Left ventricle myocardium inferior (tissue), 1 donor: ENCODE results near the gene CDHR1. TPM values are rescaled to one million over a fixed set of nuclear protein-coding genes. Genes with fewer than 3 reads are reported as not detected.
"Not testable (repeated sequence)": the region's sequence is repeated elsewhere in the genome, so short reads cannot be mapped to it uniquely, and the experiment has no call there.

Source experiments
- DNase-seq: peaks from one replicate; pipeline ENCODE4 v3.0.0-alpha.2; 2020
- H3K27ac ChIP-seq: fragments of 200-600 bp; replicated peaks from 2 replicates; pipeline ENCODE4 v1.8.0; 2021
- H3K27me3 ChIP-seq: fragments of 200-600 bp; 2 replicates; pipeline ENCODE4 v1.8.0; 2021; ENCODE audit warnings: low read depth
- H3K36me3 ChIP-seq: fragments of 200-600 bp; 2 replicates; pipeline ENCODE4 v1.8.0; 2021
- H3K4me1 ChIP-seq: fragments of 200-600 bp; 2 replicates; pipeline ENCODE4 v1.8.0; 2021
- H3K4me3 ChIP-seq: fragments of 200-600 bp; 2 replicates; pipeline ENCODE4 v1.8.0; 2021; ENCODE audit warnings: mild to moderate bottlenecking, moderate library complexity
- H3K9me3 ChIP-seq: fragments of 200-600 bp; replicated peaks from 2 replicates; pipeline ENCODE4 v1.8.0; 2021
- intact Hi-C: fragments of 100-400 bp; cut with micrococcal nuclease; formaldehyde crosslinking; loops from one replicate; pipeline ENCODE4 v1.11.0; 2022
- total RNA-seq: library from RNA; stranded (reverse); fragmentation: NEBNext Ultra II Directional; extraction: Animal tissue kit (Norgen Biotek cat#: 25700); gene quantifications from one replicate; pipeline ENCODE4 v1.2.1, GENCODE V29; 2021
- TF ChIP-seq, protein P1 (sequence below): fragments of 200-600 bp; IDR thresholded peaks from 2 replicates; pipeline ENCODE4 v1.8.0; 2021; ENCODE audit warnings: antibody characterized with exemption, mild to moderate bottlenecking, borderline replicate concordance
- donor health status: DM: no; HTN: yes; CAD: no; lungs with severe emphysema.

CDHR1 gene
- total RNA-seq, 1 donor from 2014 or later = 0.41 TPM

DNA sequence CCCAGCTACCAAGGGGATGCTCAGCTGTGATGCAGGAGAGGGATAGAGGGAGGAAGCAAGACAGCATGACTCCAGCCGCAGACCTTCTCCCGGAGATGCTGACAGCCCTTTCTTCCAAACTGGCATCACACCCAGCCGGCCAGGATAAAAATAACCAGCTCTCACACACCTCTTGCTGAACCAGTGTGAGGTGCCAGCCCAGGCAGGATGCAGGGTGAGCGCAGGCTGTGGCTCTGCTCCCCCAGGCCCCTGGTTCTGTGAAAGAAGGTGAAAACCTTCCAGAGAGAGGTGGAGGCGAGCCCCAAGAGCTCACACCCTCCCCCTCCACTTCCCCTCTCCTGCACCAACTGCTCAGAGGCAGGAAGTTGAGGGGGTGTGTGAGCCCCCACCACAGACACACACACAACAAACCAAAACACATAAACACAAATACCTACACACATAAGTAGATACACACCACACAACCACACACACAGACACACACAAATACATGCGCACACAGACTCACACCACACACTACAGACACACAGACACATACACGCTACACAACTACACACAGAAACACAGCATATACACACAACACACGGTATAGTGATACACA lies 16.7 kb upstream of the CDHR1 start:
- H3K4me1 ChIP-seq = no peaks in the 10 kb centered on the region
- TF ChIP-seq, protein P1, sequence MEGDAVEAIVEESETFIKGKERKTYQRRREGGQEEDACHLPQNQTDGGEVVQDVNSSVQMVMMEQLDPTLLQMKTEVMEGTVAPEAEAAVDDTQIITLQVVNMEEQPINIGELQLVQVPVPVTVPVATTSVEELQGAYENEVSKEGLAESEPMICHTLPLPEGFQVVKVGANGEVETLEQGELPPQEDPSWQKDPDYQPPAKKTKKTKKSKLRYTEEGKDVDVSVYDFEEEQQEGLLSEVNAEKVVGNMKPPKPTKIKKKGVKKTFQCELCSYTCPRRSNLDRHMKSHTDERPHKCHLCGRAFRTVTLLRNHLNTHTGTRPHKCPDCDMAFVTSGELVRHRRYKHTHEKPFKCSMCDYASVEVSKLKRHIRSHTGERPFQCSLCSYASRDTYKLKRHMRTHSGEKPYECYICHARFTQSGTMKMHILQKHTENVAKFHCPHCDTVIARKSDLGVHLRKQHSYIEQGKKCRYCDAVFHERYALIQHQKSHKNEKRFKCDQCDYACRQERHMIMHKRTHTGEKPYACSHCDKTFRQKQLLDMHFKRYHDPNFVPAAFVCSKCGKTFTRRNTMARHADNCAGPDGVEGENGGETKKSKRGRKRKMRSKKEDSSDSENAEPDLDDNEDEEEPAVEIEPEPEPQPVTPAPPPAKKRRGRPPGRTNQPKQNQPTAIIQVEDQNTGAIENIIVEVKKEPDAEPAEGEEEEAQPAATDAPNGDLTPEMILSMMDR = no peak
- H3K27me3 ChIP-seq = no peaks in the 10 kb centered on the region
- H3K4me3 ChIP-seq = no peak overlapping the region
- H3K9me3 ChIP-seq = no peaks in the 10 kb centered on the region
- intact Hi-C loops = no loop called here
- no peak overlapping the region for H3K27ac ChIP-seq
- DNase-seq = peak; percentile 44
- no peaks in the 10 kb centered on the region for H3K36me3 ChIP-seq

DNA sequence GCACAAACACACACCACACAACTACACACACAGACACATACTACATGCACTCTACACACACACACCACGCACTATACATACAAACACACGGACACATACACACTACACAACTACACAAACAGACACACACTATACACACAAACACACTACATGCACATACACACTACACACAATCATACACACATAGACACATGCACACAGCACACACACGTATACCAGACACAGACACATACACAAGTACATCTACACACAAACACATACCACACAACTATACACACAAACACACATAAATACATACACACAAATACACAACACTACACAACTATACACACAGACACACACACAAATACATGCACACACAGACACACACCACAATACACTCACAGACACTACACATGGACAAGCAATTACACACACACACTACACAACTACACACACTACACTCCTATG lies 16.2 kb upstream of the CDHR1 start:
- peaks cover 2% of the 10 kb centered on the region for H3K27me3 ChIP-seq
- no peaks in the 10 kb centered on the region for H3K36me3 ChIP-seq
- TF ChIP-seq, protein P1 = no peak
- no peak overlapping the region for H3K4me3 ChIP-seq
- intact Hi-C loops = no loop called here
- H3K27ac ChIP-seq = no peak overlapping the region
- no peaks in the 10 kb centered on the region for H3K9me3 ChIP-seq
- no peak for DNase-seq
- H3K4me1 ChIP-seq = no peaks in the 10 kb centered on the region

DNA sequence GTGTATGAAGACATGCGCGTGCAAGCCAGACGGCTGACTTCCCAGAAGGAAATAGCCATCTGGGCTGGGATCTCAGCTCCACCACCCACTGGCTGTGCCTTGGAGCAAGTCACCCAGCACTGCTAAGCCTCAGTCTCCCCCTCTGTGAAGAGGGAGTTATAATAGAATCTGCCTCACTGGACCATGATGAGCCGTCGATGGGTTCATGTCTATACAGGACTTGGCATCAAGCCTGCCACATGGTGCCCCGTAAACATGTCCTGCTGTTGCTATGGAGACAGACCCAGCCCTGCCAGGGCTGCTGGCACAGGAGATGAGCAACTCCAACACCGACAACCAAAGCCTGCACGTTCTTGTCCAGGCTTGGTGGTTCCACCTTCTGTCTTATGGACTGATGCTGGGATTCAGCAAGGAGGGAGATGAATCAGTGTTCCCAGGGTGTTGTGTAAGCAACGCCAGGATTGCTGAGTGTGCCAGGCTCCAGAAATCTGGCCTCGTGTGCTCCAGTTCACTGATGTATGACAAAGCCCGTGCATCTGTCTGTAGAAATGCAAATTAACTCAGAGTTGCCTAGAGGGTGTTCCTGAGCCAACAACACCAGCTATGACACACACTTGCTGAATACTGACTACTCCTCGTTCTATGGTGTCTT lies 15.2 kb upstream of the CDHR1 start:
- DNase-seq = no peak
- no peaks in the 10 kb centered on the region for H3K36me3 ChIP-seq
- H3K27ac ChIP-seq = no peak overlapping the region
- TF ChIP-seq, protein P1 = no peak
- H3K4me3 ChIP-seq = no peak overlapping the region
- H3K9me3 ChIP-seq = no peaks in the 10 kb centered on the region
- H3K4me1 ChIP-seq = no peaks in the 10 kb centered on the region
- H3K27me3 ChIP-seq = peaks cover 12% of the 10 kb centered on the region
- intact Hi-C loops = no loop called here

DNA sequence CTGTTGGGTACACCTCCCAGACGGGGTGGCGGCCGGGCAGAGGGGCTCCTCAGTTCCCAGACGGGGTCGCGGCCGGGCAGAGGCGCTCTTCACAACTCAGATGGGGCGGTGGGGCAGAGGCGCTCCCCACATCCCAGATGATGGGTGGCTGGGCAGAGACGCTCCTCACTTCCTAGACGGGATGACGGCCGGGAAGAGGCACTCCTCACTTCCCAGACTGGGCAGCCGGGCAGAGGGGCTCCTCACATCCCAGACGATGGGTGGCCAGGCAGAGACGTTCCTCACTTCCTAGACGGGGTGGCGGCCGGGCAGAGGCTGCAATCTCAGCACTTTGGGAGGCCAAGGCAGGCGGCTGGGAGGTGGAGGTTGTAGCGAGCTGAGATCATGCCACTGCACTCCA lies 14.0 kb upstream of the CDHR1 start:
- H3K4me3 ChIP-seq, DNase-seq, H3K4me1 ChIP-seq, H3K9me3 ChIP-seq, H3K27ac ChIP-seq, intact Hi-C loops, H3K36me3 ChIP-seq: not testable (repeated sequence)
- H3K27me3 ChIP-seq = peaks cover 21% of the 10 kb centered on the region

DNA sequence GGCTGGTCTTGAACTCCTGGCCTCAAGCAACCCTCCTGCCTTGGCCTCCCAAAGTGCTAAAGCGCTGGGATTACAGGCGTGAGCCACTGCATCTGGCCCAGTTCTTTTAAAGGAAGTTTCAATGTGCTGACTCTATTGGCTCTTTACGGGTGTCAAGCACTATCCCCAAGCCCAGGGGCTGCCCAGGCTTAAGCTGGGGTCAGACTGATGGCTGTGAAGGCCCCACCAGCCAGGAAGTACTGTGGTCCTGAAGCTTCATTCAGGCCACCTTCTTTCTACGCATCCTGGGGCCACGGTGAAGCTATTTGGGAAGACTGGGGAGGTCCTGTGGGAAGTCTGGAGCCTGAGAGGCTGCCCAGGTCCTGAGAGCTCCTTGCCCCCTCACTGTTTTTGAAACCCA lies 12.7 kb upstream of the CDHR1 start:
- no peaks in the 10 kb centered on the region for H3K9me3 ChIP-seq
- intact Hi-C loops = no loop called here

DNA sequence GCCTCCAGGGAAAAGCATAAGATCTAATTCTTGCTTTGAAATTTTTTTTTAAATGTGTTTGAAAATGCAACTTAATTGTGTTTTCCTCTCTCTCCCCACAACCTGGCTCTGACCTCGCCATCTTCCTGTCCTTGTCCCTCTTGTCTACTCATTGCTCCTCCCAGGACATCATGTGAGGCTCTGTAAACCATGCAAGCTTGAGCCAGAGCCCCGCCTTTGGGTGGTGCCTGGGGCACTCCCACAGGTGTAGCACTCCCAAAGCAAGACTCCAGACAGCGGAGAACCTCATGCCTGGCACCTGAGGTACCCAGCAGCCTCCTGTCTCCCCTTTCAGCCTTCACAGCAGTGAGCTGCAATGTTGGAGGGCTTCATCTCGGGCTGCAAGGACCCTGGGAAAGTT lies 9.8 kb upstream of the CDHR1 start:
- no peak overlapping the region for H3K27ac ChIP-seq
- no peaks in the 10 kb centered on the region for H3K36me3 ChIP-seq
- H3K9me3 ChIP-seq = no peaks in the 10 kb centered on the region
- no peak overlapping the region for H3K4me3 ChIP-seq
- H3K27me3 ChIP-seq = peaks cover 44% of the 10 kb centered on the region
- no peak for DNase-seq
- H3K4me1 ChIP-seq = no peaks in the 10 kb centered on the region
- intact Hi-C loops = no loop called here
- TF ChIP-seq, protein P1 = no peak

More for the DNA sequence above, 12.7 kb upstream of the CDHR1 start:
- no peaks in the 10 kb centered on the region for H3K36me3 ChIP-seq
- no peak overlapping the region for H3K27ac ChIP-seq
- TF ChIP-seq, protein P1 = no peak
- no peak for DNase-seq
- H3K27me3 ChIP-seq = peaks cover 32% of the 10 kb centered on the region
- H3K4me3 ChIP-seq = no peak overlapping the region
- no peaks in the 10 kb centered on the region for H3K4me1 ChIP-seq
